NOMO-1 treated with dmso at 0.1 percent for 144 hours (cell line): ENCODE results near the gene CSNK2A1.
"Not testable (repeated sequence)": the region's sequence is repeated elsewhere in the genome, so short reads cannot be mapped to it uniquely, and the experiment has no call there.

Experiments
- DNase-seq: peaks from one replicate; lab custom pipeline; 2025; ENCODE audit not compliant: unreplicated experiment; lab: John Stamatoyannopoulos, UW

CSNK2A1 gene

GRCh38 chr20:536426-537010 lies 7.1 kb downstream of the CSNK2A1 start:
- no peak for DNase-seq

GRCh38 chr20:535958-536357 lies 7.6 kb downstream of the CSNK2A1 start:
- DNase-seq: no peak

DNA sequence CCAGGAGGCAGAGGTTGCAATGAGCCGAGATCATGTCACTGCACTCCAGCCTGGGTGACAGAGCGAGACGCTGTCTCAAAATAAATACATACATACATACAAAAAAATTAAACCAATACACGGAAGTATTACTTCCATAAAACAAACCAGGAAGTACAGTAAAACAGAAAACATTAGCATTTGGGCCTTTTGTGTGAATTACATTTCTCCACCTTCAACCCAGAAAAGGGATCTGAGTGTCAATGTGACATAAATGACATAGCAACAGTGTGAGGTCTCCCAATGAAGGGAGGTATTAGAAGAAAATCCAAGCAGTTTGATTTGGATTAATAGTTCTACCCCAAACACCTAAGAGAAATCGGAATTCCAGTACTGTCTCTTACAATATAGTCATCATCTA lies 10.1 kb downstream of the CSNK2A1 start:
- DNase-seq: no peak

DNA sequence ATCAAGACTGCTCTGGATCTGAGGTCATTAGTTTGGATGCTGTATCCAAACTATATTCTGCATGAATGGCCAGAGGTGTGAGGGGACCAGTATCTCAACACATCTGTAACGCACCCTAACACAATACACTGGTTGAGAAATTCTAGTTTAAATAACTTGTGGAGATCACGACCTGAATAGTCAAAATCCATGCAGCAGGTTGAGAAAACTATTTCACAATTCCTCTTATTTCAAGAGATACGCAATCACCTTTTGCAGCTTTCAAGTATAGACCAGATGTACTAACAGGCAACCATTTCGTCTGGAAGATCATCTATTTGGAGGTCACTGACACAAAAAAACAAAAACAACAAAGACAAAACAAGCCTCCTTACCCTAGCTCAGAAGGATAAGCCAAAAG lies 11.1 kb downstream of the CSNK2A1 start:
- DNase-seq: no peak

DNA sequence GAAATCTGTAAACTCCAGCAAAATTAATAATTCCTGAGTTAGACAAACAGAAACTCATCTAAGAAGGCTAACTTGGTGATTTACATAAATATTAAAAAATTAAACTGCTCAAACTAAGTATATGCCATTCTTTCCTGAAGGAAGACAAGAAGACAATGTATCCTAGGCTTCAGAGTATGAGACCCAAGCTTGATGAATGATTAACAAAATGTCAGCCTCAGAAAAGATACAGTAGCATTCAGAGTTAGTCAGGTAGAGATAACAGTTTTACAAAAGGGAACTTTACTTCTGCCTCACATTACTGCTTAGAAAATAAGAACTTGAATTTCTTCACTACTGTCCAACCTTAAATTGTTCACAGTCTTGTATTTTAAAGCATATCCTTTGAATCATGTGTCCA lies 12.0 kb downstream of the CSNK2A1 start:
- no peak for DNase-seq

GRCh38 chr20:530321-530720 lies 13.3 kb downstream of the CSNK2A1 start:
- no peak for DNase-seq

GRCh38 chr20:528923-529604 lies 14.5 kb downstream of the CSNK2A1 start:
- no peak for DNase-seq

GRCh38 chr20:527571-527886 lies 16.1 kb downstream of the CSNK2A1 start:
- DNase-seq: no peak

DNA sequence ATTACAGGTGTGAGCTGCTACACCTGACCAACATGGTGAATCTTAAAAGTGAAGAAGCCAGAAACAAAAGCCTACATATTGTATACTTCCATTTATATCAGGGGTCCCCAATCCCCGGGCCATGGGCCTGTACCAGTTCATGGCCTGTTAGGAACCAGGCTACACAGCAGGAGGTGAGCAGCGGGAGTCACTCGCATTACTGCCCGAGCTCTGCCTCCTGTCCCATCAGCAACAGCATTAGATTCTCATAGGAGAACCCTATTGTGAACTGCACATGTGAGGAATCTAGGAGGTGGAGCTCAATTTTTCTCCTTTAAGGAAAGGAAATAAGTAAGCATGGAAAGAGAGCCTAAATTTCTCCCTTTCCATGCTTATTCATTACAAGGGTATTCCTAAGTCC lies 21.7 kb downstream of the CSNK2A1 start:
- DNase-seq: no peak

DNA sequence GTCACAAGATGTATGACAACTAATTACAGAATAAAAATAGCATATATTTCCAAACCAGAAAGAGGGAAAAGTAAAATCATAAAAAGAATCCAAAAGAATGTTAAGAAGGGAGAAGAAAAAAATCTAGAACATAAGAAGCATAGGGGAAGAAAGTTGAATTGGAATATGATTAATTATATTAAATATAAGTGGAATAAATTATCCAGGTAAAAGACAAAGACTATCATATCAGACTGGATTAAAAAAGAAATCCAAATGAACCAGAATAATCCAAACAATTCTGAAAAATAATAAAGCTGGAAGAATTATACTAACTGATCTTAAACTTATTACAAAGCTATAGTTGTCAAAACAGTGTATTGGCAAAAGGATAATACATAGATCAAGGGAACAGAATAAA lies 23.6 kb downstream of the CSNK2A1 start:
- DNase-seq: no peak

- DNase-seq: no peak
Observed at GRCh38 chr20:517221-517620, 26.4 kb downstream of the CSNK2A1 start.

GRCh38 chr20:516799-517198 lies 26.8 kb downstream of the CSNK2A1 start:
- no peak for DNase-seq

- DNase-seq: no peak
Observed at GRCh38 chr20:515696-516095, 27.9 kb downstream of the CSNK2A1 start.

DNA sequence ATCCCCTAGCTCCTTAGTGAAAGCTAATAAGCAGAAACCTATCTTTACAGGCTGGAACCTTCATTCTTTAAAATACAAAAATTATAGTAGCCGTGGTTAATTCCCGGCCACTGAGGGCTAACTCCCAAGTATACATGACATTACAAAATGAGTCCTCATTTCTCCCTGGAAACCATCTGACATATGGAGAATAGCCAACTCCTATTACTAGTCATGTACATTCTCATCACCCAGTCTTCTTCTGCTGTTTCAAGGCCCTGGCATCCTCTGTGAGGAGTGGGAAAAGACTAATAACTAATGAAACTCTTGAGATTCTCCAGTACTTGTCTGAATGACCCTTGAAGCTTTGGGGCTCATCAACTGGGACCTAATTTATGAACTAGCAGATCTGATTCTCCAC lies 30.2 kb downstream of the CSNK2A1 start:
- DNase-seq: no peak

GRCh38 chr20:510328-511057 lies 33.1 kb downstream of the CSNK2A1 start:
- DNase-seq: not testable (repeated sequence)

- DNase-seq: not testable (repeated sequence)
Observed at GRCh38 chr20:508364-508787, 35.2 kb downstream of the CSNK2A1 start.

DNA sequence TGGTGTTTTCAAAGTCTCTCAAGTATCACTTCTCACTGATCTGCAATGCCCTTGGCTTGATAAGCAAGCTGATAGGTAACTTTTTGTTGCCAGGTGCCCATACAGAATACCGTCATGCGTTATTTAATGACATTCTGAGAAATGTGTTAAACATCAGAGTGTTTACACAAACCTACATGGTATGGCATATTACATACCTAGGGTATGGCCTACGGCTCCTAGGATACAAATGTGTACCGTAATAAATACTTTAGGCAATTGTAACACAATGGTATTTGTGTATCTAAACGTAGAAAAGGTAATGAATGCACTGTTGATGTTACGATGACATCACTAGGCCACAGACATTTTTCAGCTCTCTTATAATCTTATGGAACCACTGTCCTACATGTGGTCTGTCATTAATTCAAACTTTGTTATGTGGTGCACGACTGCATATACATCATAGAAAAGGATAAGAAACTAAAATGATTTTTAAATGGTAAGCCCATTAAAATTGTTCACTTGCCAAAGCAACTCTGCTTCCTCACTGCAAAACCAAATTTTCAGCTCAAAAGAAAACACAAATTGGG lies 35.7 kb downstream of the CSNK2A1 start:
- no peak for DNase-seq

GRCh38 chr20:507006-507758 lies 36.4 kb downstream of the CSNK2A1 start:
- DNase-seq: no peak

DNA sequence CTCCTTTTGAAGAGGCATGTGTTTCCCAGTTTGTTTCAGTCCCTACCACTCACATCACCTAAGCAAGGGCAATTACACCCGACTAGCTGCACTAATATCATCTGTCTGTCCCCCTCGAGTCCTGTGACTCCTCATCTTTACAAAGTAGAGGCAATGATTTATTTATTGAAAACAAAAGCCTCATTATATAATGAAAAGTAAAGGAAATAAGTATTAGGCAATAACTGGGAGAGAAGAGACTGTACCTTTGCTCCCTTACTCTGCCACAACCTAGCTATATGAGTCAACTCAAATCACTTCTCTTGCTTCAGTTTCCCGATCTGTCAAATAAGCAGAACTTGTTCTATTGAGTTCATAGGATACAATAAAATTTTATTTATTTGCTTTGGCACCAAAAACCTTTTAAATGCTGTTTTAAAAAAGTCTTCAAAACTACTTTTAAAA lies 38.9 kb downstream of the CSNK2A1 start:
- no peak for DNase-seq

- DNase-seq: no peak
Observed at GRCh38 chr20:503048-503737, 40.4 kb downstream of the CSNK2A1 start.

DNA sequence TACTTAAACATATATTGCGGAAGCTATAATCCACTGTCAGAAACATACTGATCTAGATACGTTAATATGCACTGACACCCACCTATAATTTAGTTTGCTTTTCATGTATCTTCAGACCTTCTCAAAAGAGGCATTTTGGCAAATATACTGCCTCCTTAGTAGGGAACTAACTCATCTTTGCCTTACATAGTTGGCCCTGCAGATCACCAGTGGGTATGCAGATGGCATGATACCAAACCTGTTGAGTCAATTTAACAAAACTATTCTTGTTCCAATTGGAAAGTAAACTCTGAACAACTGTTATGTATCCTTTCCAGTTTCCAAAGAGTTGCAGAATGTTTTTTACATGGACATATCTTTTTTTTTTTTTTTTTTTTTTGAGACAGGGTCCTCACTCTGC lies 45.6 kb downstream of the CSNK2A1 start:
- DNase-seq: no peak
